Esophagus squamous epithelium (tissue), 4 donors: ENCODE measurements around the gene MBOAT1.

Experiments used
- POLR2A ChIP-seq, 4 donors: fragments of 450-650 bp; IDR thresholded peaks; one replicate each; pipeline ENCODE4 v1.6.1; 2017; ENCODE audit warnings: antibody characterized with exemption in 4 of 4, mild to moderate bottlenecking in 4 of 4, moderate library complexity in 3 of 4
- TF ChIP-seq, protein P1 (sequence below), 6 experiments: fragments of 450-650 bp in 4 of 6; fragments of 200-600 bp in 2 of 6; sonication (generic) in 2 of 6; IDR thresholded peaks; one replicate each; pipeline ENCODE4 v1.5.1; 2016 to 2019; ENCODE audit warnings: antibody characterized with exemption in 6 of 6, mild to moderate bottlenecking in 4 of 6, moderate library complexity in 4 of 6

DNA sequence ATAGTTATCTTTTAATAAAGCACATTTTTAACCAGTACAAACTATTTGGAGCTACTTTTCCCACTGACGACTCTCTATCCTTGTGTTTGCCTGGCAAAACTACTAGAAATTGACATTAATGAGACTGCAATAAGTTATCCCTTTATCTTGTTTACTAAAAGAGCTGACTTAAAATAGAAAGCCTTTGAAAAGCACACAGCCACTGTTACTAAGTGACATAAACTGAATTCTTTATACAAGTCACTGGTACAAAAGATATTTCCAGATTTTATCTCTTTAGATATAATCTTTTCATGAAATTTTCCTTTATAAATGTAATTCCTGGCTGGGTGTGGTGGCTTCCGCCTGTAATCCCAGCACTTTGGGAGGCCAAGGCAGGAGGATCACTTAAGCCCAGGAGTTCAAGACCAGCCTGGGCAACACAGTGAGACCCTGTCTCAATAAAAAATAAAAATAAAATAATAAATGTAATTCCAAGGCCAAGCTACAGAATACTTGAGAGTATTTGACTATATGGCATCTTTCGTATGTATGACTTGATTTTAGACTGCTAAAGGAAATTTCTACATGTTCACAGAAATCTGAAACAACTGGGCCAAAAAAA lies 9.5 kb downstream of the MBOAT1 start:
- TF ChIP-seq, protein P1, sequence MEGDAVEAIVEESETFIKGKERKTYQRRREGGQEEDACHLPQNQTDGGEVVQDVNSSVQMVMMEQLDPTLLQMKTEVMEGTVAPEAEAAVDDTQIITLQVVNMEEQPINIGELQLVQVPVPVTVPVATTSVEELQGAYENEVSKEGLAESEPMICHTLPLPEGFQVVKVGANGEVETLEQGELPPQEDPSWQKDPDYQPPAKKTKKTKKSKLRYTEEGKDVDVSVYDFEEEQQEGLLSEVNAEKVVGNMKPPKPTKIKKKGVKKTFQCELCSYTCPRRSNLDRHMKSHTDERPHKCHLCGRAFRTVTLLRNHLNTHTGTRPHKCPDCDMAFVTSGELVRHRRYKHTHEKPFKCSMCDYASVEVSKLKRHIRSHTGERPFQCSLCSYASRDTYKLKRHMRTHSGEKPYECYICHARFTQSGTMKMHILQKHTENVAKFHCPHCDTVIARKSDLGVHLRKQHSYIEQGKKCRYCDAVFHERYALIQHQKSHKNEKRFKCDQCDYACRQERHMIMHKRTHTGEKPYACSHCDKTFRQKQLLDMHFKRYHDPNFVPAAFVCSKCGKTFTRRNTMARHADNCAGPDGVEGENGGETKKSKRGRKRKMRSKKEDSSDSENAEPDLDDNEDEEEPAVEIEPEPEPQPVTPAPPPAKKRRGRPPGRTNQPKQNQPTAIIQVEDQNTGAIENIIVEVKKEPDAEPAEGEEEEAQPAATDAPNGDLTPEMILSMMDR (IDR thresholded peaks at IDR 0.05), result no peak
- no peak for TF ChIP-seq POLR2A (IDR thresholded peaks at IDR 0.05)
